OCI-LY1 (cell line): Measurements from ENCODE around the gene PACS2.

ENCODE experiments used
- CTCF ChIP-seq: fragments of 200-600 bp; sonication (generic), shearing (Covaris generic); IDR thresholded peaks from 2 replicates; pipeline ENCODE4 v1.5.1; 2017; ENCODE audit warnings: mild to moderate bottlenecking, antibody characterized with exemption, low read length, moderate library complexity, mixed read lengths
- EZH2 ChIP-seq: fragments of 200-600 bp; sonication (generic), shearing (Covaris generic); IDR thresholded peaks from 2 replicates; pipeline ENCODE4 v1.8.0; 2017; ENCODE audit warnings: borderline replicate concordance, mixed run types, mild to moderate bottlenecking, antibody characterized with exemption, low read length, moderate library complexity, mixed read lengths

GRCh38 chr14:105279642-105280361, 34.7 kb upstream of the PACS2 start:
- TF ChIP-seq CTCF: no peak
- no peak for TF ChIP-seq EZH2
